Tongue (tissue), 2 donors: ENCODE data around the gene ENG. TPM values are rescaled to one million over a fixed set of nuclear protein-coding genes. Genes with fewer than 3 reads are reported as not detected.

Experiments used
- DNase-seq: peaks from one replicate; pipeline ENCODE4 v3.0.0-alpha.2; 2015
- total RNA-seq: library from RNA; depleted of rRNA; stranded (reverse); fragments of >200 nt; gene quantifications from one replicate; pipeline ENCODE4 v1.2.3, GENCODE V29; 2014

Gene ENG
- total RNA-seq, 1 donor from 2014 or later, result 11.6 TPM

DNA sequence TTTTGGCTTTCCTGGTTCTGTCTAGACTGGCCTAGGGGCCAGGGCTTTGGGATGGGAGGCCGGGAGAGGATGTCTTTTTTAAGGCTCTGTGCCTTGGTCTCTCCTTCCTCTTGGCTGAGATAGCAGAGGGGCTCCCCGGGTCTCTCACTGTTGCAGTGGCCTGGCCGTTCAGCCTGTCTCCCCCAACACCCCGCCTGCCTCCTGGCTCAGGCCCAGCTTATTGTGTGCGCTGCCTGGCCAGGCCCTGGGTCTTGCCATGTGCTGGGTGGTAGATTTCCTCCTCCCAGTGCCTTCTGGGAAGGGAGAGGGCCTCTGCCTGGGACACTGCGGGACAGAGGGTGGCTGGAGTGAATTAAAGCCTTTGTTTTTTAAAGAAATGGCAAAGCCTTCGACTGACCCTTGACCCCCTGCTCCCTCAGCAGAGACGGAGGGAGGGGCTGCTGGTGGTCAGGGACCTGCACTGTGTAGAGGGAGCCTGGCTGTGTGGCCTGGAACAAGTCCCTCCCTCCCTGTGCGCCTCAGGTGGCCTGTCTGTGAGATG is 40.7 kb downstream of the ENG start:
- DNase-seq, result no peak

DNA sequence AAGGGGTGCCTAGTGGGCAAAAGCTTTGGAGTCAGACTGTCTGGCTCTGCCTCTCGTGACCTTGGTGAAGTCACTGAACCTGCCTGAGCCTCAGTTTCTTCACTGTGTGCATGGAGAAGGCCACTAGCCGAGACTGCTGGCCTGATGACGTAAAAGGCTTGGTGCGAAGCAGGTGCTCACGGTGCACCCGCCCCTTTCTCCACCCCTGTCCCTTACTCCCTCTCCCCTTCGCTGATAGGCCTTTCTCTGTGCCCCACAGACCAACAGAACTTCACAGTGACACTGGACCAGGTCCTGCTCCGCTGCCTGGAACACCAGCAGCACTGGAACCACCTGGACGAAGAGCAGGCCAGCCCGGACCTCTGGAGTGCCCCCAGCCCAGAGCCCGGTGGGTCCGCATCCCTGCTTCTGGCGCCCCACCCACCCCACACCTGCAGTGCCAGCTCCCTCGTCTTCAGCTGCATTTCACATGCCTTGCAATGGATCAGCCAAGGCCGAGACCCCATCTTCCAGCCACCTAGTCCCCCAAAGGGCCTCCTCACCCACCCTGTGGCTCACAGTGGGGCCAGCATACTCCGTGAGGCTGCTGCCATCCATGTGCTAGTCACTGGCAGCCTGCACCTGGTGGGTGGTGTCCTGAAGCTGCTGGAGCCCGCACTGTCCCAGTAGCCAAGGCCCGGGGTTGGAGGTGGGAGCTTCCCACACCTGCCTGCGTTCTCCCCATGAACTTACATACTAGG is 41.4 kb downstream of the ENG start:
- no peak for DNase-seq

DNA sequence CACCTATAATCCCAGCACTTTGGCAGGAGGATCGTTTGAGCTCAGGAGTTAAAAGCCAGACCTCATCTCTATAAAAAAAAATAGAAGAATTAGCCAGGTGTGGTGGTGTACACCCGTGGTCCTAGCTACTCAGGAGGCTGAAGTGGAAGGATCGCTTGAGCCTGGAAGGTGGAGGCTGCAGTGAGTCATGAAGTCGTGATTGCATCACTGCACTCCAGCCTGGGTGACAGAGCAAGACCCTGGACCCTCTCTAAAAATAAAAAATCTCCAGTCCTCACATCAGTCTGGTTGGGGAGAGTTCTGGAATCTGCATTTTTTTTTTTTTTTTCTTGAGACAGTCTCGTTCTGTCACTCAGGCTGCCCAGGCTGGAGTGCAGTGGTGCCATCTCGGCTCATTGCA is 42.4 kb downstream of the ENG start:
- DNase-seq, result no peak

DNA sequence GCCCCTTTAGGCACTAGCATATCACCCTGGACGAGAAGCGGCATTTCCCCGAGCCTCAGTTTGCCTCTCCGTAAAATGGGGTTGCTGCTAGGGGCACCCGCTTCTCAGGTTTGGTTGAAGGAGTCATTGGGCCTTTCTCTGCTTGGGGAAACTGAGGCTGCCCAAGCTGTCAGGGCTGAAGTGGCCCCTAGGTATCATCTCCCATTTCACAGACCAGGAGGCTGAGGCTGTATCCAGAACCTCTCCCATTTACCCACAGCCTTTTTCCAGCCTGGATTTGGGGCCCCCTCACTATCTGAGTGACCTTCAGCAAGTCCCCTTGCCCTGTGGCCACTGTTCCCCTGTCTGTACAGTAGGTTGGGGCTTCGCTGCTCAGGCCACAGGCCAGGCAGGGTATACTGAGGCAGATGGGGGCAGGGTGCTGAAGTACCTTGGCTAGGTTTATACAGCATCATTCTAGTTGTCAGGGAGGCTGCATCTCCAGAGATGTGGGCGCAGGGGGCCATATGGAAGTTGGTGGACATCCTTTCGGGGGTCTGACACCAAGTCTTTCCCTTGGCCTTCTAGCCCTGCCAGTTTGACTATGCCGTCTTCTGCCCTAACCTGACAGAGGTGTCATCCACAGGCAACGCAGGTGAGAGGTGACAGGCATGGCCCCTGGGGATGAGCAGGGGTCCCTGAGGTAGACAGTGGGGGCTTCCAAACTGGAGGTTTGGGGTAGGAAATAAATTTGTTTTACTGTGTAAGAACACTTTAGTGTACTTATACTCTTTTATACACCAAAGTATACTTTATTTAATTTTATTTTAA is 43.9 kb downstream of the ENG start:
- DNase-seq, result no peak

DNA sequence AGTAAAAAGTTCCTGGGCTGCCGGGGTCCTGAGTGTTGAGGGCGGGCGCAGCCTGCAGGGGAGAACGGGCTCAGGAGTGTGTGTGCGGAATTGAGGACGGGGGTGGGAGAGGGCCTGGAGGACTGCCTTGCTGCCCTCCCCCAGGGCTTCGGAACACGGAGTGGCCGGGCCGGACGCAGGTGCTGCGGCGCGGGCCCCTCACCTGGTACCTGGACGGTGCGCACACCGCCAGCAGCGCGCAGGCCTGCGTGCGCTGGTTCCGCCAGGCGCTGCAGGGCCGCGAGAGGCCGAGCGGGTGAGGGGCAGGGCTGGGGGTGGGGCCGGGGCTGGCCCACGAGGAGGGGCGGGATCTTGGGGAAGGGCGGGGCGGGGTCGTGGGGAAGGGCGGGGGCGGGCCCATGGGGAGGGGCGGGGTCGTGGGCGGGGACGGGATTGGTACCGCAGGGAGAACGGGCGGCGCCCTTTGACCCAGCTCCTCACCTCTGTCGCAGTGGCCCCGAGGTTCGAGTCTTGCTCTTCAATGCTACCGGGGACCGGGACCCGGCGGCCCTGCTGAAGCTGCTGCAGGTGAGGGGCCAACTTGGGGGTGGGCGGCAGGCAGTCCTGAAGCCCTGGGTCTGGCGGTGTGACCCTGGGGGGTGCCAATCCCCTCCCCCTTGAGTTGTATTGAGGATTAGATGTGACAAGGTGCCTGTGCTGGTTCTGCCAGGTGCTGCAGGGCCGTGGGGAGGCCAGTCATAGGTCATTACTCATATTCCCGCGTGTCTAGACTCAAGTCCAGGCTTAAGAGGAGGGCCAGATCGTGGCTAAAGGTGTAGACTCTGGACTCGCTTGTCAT is 44.7 kb downstream of the ENG start:
- peak; percentile 64 for DNase-seq

DNA sequence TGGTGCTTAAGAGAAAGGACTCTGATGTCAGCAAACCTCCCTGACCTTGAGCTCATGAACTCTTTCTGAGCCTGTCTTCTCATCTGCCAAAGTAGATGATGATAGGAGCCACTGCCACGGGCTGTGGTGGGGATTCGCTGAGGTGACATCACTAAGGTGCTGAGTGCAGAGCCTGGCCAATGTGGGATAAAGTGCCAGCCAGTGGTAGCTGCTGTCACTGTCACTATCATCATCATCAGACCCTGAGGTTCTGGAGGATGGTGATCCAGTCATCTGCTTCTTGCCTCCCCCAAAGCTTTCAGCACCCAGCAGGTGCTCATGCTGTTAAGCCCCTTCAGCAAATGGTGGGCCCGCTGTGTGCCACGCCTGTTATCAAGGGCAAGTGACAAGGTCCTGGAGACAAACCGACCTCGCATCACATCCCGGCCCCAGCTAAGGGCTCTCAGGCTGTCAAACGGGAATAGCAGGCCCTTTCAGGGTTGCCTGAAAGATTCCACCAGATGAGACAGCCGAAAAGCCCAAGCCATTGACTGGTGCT is 45.4 kb downstream of the ENG start:
- DNase-seq, result peak; percentile 55

DNA sequence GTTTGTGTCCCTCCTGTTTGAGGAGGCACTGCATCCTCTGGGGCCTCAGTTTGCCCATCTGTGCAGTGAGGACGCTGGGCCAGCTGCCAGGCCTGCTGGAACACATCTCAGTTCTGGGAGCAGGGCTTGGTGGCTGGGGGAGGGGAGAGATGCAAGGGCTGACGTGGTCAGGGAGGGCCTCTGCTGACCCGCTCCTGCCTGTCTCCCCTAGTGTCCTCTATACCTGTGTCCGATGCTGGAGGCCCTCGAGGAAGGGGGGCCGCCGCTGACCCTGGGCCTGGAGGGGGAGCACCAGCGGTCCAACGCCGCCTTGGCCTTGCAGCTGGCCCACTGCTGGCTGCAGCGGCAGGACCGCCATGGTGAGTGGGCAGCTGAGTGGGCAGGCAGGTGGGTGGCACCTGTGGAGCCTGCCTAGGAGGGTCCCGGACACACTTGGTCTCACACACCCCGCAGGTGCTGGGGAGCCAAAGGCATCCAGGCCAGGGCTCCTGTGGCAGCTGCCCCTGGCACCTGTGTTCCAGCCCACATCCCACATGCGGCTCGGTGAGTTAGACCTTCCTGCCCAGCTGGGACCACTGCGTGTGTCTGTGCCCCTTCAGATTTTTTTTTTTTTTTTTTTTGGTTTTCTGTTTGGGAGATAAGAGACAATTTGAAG is 46.0 kb downstream of the ENG start:
- no peak for DNase-seq

DNA sequence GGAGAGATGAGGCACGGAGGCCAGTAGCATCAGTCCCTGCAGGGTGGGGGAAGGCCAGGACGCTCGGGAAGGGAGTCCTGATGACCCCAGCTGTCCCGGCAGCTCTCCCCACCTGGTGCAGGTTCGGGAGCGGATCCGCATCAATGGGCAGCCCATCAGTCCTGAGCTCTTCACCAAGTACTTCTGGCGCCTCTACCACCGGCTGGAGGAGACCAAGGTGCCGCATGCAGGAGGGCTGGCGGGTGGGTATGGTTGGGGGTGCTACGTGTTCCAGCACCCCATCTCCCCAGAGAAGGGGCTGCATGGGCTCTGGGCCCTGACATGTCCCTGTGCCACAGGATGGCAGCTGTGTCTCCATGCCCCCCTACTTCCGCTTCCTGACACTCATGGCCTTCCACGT is 47.6 kb downstream of the ENG start:
- no peak for DNase-seq

DNA sequence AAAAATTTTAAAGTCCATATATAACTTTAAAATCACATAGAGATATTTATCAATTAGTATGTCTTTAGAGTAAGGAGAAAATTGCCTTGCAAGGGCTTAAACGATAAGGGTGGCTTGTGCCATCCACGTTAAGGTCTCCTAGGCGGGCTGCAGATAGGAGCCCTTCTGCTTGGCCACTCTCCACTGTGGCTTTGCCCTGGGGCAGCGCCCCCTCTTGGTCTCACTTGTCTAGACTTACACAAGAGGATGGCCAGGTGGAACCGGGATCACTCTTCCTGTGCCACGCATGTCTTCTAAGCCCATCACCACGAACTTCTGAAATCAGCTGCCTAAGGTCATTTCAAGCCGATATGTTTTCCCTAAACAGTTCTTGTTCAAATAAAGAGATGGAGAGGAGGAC is 48.8 kb downstream of the ENG start:
- no peak for DNase-seq

DNA sequence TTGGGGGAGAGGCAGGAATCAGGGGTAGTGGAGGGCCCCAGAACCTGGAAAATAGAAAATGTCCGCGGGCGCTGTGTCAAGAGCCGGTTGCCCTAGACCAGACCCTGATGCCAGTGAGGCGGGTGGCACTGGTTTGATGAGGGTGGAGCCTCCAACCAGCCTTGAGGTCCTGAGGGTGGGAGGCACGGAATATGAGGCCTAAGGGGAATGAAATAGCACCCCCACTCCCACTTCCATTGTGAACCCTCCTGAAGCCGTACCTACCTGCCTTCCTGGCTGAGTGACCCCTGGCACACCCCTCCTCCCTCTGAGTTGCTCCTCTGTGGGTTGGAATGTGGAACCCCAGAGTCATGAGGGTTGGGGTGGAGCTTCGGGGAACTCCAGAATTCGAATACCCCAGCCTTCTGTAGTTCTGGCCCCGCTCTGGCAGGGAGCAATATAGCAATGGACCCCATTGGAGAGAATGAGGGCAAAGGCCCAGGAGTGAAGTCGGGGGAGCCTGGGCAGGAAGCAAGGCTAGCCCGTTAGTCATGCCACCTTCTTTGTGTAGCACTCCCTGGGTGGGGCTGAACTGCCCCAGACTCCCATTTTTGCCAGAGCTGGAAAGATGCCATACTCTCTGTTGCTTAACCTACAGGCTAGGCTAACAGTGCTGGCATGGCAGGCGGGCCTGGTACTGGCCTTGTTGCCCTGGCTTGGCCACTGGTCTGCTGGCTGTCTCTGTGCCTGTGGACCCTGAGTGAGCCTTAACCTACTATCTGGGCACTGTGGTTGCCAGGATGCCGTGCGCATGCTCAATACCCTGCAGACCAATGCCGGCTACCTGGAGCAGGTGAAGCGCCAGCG is 50.7 kb downstream of the ENG start:
- peak; percentile 26 for DNase-seq

DNA sequence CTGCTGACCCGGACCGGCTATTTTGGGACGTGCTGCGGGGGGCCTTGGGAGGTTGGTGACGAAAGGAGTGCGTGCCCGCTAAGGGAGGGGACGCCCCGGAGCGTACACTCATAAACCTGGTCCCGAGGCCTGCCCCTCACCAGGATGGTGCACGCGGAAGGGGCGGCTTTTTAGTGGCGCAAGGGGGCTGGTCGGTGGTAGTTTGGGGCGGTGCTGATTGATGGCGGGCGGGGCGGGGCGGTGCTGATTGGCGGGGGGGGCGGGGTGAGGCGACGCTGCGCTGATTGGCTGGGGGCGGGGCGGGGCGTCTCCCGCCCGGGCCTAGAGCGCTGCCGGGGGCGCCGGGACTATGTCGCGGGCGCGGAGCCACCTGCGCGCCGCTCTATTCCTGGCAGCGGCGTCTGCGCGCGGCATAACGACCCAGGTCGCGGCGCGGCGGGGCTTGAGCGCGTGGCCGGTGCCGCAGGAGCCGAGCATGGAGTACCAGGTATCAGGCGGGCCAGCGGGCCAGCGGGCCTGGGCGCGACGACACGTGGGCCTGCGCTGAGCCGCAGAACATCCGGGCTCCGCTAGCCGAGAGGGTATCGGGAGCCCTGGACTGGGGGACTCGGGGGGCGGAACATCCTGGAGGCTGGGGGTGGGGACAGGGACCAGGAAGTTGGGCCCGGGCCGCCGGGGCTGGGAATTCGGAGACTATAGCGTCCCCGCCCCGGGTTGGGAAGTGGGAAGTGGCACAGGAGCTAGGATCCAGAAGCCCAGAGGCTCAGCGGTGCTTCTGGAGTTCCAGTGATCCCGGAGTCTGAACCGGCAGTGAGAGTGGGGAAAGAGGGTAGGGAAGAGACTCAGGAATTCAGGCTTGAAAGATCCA is 51.6 kb downstream of the ENG start, which contains the start of gene FPGS:
Gene FPGS, plus strand, starts transcription at position 307 of the 868 bp plus-strand sequence. Its CDS starts 43 bp downstream, at position 350.
- peak; percentile 94 for DNase-seq

DNA sequence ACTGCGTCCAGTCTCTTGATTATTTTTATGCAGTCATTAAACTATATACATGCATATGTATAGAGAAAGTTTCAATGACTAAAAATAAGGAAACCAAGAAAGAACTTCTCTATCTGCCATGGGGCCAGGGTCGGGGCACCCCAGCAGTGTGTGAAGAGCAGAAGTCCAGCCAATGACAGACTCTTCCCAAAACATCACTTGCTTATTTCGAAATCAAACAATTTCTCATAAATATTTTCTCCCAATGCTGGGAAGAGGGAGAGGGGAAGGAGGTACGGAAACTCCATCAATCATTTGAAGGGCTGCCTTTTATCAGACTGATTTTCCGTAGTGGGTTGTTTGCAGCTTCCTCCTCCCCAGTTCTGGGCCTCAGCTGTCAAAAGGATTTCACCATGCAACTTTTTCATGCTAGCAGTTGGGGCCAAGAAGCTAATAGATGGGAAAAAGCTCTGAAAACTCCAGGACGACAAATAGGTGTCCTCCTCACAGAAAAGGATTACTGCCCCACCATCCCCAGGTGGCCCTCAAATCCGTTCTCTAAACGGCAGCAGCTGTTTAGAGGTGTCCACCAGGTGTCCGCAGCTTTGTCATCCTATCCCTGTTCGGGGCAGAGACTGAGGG is 52.4 kb downstream of the ENG start:
- DNase-seq, result no peak

DNA sequence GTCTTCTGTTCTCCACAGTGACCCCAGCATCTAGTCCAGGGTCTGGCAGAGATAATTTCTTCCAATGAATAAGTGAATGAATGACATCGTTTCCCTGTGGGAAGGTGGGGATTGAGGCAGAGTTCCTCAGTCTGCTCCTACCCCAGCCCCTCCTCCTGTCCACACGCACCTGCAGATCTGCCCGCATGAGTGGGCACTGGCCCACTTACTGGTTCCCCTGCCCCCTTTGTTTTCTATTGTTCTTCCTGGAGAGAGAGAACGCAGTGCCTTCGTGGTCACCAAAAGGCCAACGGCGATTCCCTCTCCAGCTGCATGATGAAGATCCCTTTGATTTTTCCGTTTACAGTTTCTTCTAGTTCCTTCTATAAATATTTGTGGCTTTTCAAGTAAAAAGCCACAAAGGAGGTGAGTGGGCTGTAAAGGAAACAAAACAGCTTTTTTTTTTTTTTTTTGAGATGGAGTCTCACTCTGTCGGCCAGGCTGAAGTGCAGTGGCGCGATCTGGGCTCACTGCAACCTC is 57.5 kb downstream of the ENG start:
- no peak for DNase-seq

DNA sequence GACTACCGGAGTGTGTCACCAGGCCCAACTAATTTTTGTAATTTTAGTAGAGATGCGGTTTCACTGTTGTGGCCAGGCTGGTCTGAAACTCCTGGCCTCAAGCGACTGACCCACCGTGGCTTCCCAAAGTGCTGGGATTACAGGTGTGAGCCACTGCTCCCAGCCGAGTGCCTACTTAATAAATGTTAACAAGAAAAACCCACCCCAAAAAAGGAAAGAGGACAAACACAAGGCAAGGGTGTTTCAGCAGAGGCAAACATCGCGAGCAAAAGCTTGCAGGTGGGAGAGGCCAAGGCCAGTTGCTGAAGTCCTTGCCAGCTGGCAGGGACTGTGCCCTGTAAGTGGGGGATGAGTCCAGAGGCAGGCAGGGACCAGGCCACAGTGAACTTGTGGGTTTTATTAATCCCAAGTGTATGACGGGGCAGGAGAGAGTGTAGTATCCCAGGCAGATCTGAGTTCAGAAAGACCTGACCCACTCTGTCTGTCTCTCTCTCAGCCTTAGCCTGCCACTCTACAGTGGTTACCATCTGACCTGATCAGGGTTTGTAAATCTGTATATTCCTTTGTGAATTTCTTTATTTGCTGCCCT is 58.1 kb downstream of the ENG start:
- peak; percentile 45 for DNase-seq

DNA sequence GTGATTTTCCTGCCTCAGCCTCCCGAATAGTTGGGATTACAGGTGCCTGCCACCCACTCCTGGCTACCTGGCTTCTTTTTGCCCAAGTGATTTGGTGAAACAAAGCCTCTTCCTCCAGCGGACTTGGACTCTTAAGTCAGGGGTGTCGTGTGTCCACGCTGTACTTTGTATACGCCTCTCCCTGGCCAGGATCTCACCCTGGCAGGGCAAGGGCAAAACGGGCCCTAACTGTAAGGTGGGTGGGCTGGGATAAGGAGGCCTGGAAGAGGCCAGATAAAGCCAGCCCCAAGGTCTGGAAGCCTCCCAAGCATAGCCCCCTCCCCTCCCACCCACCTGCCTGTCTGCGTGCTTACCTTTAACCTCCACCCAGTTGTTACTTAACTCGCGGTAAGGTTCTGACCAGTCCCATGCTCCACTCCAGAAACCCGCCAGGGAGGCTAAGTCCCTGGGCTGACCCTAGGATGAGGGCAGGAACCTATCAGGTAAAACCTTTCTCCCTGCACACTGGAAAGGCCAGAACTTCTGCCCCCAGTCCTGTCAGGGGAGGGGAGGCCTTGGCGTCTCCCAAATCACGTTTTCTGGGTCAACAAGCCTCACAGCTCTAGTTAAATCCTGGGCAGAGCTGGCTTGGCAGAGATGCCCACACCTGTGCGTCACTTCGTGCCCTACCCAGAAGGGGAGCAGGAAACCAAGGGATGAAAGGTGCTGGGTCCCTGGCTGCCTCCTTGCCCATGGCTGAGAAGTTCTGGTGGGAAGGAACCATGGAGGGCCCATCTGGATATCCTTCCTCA is 60.3 kb downstream of the ENG start:
- no peak for DNase-seq

DNA sequence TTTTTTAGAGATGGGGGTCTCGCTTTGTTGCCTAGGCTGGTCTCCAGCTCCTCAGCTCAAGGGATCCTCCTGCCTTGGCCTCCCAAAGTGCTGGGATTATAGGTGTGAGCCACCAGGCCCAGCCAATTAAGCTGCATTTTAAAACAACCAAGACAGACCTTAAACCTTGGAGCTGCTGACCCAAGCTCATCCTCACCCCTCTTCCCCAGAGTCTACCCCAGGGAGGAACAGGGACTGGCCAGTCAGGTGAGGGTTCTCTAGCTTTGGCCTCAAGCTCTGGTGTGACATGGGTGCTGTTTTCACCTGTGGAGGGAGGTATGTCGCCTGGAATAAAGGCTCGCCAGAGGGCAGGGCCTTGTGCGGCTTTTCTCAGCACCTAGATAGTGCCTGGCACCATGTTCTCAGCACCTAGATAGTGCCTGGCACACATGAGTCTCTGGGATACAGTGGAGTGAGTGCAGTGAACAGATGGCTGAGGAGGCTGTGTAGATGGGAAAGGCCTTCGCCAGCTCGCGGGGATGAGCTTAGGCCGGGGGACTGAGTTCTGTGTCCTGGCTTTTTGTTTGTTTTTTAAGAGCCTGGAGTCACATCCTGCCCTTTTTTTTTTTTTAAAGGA is 61.3 kb downstream of the ENG start:
- DNase-seq, result no peak

DNA sequence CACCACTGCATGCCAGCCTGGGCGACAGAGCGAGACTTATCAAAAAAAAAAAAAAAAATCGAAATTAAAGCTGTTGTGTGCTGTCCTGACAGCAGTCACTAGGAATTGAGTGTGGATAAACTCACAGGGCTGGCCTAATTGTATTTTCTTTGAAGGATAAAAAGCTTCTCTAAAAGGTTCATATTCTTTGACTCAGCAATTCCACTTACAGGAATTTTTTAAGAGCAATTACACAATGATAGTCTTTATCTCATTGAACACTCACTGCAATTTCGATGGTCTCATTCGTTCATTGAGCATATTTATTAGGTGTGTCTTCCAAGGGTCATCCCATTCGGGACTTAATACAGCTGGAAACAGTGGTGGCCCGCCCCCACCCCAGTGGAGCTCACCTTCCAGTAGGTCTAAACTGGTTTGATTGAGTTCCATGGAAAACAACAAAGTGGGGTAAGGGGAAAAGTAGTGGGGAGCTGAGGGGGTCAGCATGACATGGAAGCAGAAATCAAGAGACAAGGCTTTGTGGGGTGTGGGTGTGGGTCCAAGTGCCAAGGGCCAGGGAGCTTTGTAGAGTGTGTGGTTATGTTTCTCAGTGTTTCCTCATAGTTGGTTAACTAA is 61.9 kb downstream of the ENG start:
- no peak for DNase-seq
